Rectal smooth muscle tissue (tissue), 1 donor: Measurements from ENCODE around the gene RAB8B.

Experiments
- H3K27ac ChIP-seq: one replicate; pipeline ENCODE4 v1.7.0; 2013; ENCODE audit warnings: low read depth, low read length, inconsistent platforms
- H3K27me3 ChIP-seq: one replicate; pipeline ENCODE4 v1.7.0; 2013; ENCODE audit warnings: low read length; ENCODE audit not compliant: control insufficient read depth, insufficient read depth
- H3K36me3 ChIP-seq: one replicate; pipeline ENCODE4 v1.7.0; 2013; ENCODE audit warnings: low read length; ENCODE audit not compliant: control insufficient read depth, insufficient read depth
- H3K4me1 ChIP-seq: one replicate; pipeline ENCODE4 v1.7.0; 2013; ENCODE audit warnings: low read length; ENCODE audit not compliant: control insufficient read depth, insufficient read depth
- H3K4me3 ChIP-seq: one replicate; pipeline ENCODE4 v1.7.0; 2013; ENCODE audit warnings: low read length
- H3K9ac ChIP-seq: one replicate; pipeline ENCODE4 v1.7.0; 2013; ENCODE audit warnings: low read length

Gene RAB8B

DNA sequence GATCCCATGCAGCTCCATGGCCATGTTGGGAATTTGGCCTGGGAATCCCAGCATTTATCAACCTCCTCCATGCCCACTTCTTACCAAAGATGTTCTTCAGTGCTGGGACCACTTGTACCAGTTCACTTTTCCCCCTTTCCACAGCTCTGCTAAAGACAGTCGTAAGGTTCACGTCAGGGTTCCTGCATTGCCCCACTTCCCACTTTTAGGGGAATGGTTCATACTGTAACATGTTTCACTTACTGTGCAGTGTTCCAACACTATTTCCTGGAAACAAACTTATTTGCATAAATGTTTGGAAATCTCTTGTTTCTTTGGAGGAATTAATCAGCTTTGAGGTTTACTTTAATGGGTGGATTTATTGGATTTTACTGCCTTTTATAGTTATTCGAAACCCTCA, 105.0 kb downstream of the RAB8B start:
- Histone ChIP-seq H3K27me3 (no peaks in the 10 kb centered on the region), H3K4me3 (no peak overlapping the region), H3K36me3 (peaks cover 3% of the 10 kb centered on the region), H3K27ac (no peak overlapping the region), H3K4me1 (no peaks in the 10 kb centered on the region), H3K9ac (no peak overlapping the region)

DNA sequence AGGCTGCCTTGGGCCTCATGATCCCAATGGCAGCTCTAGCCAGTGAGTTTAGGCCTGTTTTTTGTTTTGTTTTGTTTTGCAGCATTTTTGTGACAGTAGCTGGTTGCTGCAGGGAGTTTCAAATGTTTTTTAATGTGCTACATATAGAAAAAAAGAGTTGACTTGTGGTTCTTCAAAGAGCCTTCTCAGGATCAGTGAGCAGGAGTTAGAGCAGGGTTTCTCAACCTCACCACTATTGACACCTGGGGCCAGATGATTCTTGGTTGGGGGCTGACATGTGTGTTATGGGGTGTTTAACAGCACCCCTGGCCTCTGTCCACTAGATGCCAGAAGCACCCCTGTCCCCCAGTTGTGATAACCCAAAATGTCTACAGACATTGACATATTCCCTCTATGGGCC, 105.9 kb downstream of the RAB8B start:
- H3K27me3 ChIP-seq = no peaks in the 10 kb centered on the region
- no peak overlapping the region for H3K4me3 ChIP-seq
- no peak overlapping the region for H3K9ac ChIP-seq
- no peak overlapping the region for H3K27ac ChIP-seq
- peaks cover 3% of the 10 kb centered on the region for H3K36me3 ChIP-seq
- no peaks in the 10 kb centered on the region for H3K4me1 ChIP-seq

DNA sequence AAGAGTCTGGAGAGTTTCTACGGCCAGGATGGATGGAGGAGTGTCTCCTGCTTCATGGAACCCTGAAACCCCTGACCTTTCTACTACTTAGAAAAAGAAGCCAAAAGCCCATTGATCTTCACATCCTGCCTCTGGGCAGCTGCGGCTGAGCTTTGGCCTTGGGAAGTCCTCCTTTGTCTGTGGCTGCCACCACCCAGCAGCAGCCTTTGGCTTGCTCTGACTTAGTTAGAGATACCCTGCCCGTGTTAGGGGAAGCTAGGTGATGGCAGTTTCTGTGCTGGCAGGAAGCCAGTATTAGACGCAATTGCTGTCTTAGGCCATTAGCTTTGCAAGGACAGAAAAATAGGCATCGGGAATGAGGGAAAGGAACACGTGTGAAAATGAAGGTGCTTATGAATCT, 106.8 kb downstream of the RAB8B start:
- H3K4me1 ChIP-seq = no peaks in the 10 kb centered on the region
- peaks cover 3% of the 10 kb centered on the region for H3K36me3 ChIP-seq
- no peaks in the 10 kb centered on the region for H3K27me3 ChIP-seq
- H3K4me3 ChIP-seq = no peak overlapping the region
- no peak overlapping the region for H3K9ac ChIP-seq
- H3K27ac ChIP-seq = no peak overlapping the region

DNA sequence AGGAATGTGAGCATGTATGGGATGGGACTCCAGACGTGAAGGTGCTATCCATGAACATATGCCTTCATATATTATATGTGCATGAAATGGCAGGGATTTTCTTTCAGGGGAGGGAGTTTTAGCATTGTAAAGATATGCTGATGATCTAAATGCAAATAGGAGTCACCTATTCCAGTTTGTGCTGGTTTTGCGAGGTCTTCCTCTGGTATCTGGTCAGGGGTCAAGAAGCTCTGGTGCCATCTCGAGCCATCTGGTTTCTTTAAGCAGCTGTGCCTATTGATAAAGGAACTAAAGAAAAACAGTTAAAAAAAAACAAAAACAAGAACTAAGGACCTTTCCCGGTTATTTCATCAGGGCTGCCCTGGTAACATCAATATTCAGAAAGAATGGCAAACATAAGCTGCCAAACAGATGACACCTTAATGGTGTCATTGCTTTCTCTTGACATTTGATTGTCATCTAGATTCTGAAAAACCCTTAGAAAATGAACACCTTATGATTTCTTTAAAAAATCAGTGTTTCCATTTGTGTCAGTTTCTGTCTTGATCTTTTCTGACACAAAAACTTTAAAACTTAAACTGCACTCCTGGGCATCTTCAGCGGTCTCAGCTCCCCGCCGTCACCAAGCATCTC, 110.7 kb downstream of the RAB8B start:
- peaks cover 12% of the 10 kb centered on the region for H3K36me3 ChIP-seq
- no peak overlapping the region for H3K27ac ChIP-seq
- no peak overlapping the region for H3K4me3 ChIP-seq
- no peak overlapping the region for H3K9ac ChIP-seq
- no peaks in the 10 kb centered on the region for H3K4me1 ChIP-seq
- H3K27me3 ChIP-seq = no peaks in the 10 kb centered on the region

DNA sequence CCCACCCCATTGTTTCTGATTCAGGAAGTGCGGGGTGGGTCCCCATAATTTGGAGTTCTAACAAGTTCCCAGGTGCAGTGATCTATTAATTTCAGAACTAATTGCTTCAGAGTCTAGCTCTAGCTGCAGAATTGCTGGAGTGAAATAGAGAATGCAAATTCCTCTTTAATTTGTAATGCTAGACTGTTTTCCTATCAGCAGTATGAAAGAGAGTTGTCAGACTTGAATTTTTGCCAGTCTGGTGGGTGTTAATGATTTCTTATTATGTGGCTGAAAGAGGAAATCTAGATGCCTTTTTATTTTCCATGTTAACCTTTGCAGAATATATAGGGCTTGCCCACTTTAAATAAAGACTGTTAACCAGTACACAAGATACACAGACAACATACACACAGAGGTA, 111.7 kb downstream of the RAB8B start:
- Histone ChIP-seq H3K9ac (no peak overlapping the region), H3K27ac (no peak overlapping the region), H3K4me3 (no peak overlapping the region), H3K27me3 (no peaks in the 10 kb centered on the region), H3K4me1 (no peaks in the 10 kb centered on the region), H3K36me3 (peaks cover 18% of the 10 kb centered on the region)

DNA sequence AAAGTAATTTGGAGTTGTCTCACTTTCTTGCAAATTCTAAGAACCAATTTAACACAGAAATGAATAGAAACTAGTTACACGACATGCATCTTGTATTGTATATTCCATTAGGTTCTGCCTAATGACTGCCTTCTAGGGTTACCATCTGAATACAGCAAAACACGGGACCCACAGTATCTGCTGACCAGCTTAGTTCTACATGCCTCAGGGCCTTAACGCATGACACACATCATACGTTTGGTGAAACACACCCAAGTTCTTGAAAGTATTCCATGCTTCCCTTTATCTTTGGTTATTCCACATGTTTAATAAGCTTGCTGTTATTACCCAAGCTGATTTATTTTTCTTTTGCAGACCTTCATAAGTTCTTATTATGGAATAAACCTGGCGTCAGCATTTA, 115.9 kb downstream of the RAB8B start:
- H3K36me3 ChIP-seq = peaks cover 22% of the 10 kb centered on the region

DNA sequence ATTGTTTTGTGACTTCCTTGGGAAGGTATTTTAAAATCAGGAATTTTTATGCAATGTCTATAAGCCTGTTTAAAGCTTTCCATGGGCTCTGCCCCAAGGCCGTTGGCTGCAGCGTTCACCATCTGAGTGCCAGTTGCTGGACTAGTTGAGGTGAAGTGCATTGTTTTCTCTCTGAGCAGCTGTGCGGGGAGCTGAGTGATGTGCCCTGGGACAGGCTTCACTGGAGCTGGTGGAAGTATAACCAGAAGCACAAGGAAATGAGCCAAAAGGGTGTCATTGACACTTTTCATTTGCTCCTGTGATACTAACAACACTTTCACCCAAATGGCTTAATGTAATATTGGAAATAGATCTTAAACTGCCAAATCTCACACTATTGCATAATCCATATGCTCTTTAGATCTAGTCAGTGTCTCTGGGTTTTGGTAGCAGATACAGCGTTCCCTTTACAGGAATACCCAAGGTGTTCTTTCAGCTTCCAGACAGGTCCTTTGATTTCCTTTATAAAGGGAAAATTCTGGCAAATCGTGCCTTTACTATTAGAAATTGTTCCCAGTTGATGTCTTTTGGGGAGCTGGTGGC, 117.2 kb downstream of the RAB8B start:
- peaks cover 22% of the 10 kb centered on the region for H3K36me3 ChIP-seq
- H3K4me3 ChIP-seq = no peak overlapping the region
- H3K27me3 ChIP-seq = no peaks in the 10 kb centered on the region
- no peak overlapping the region for H3K27ac ChIP-seq
- no peaks in the 10 kb centered on the region for H3K4me1 ChIP-seq
- H3K9ac ChIP-seq = no peak overlapping the region

More for the DNA sequence above, 115.9 kb downstream of the RAB8B start:
- H3K4me1 ChIP-seq = no peaks in the 10 kb centered on the region
- no peak overlapping the region for H3K27ac ChIP-seq
- no peak overlapping the region for H3K4me3 ChIP-seq
- no peaks in the 10 kb centered on the region for H3K27me3 ChIP-seq
- H3K9ac ChIP-seq = no peak overlapping the region

DNA sequence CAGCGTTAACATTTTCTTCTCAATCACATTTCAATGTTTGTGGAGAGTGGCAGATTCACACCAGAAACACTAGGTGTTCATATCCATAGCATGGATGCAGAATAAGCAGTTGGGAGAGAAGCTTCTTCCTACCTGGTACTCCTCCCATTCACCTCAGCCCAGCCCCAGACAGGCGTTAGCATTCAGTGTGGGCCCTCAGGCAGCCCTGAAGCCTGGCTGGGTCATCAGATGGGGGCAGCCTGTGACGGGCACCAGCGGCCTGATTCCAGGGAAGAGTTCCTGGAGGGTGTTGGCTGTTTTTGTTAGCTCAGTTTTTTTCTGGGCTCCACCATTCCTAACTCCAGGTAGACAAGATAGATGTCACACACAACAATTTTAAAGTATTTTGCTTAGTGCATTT, 119.1 kb downstream of the RAB8B start:
- Histone ChIP-seq H3K27me3 (no peaks in the 10 kb centered on the region), H3K36me3 (peaks cover 17% of the 10 kb centered on the region), H3K27ac (no peak overlapping the region), H3K4me3 (no peak overlapping the region), H3K4me1 (no peaks in the 10 kb centered on the region), H3K9ac (no peak overlapping the region)

DNA sequence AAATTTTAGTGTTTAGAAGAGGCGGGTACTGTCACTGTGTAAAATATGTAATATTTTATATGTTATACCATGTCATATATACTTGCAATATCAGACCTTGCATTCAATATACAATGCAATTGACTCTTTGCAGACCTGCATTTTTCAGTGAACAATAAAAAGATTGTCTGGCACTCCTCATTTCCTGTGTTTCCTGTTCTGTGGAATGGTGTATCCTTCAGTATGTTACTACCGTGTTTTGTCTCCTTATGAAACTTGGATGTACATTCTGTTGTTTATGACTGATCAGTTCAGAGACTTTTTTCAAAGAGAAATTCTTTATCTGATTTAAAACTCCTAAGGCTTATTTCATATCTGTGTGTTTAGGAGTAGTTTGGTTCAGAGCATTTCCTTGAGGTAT, 119.5 kb downstream of the RAB8B start:
- peaks cover 17% of the 10 kb centered on the region for H3K36me3 ChIP-seq
- no peak overlapping the region for H3K9ac ChIP-seq
- H3K4me1 ChIP-seq = no peaks in the 10 kb centered on the region
- H3K27ac ChIP-seq = no peak overlapping the region
- no peak overlapping the region for H3K4me3 ChIP-seq
- no peaks in the 10 kb centered on the region for H3K27me3 ChIP-seq

DNA sequence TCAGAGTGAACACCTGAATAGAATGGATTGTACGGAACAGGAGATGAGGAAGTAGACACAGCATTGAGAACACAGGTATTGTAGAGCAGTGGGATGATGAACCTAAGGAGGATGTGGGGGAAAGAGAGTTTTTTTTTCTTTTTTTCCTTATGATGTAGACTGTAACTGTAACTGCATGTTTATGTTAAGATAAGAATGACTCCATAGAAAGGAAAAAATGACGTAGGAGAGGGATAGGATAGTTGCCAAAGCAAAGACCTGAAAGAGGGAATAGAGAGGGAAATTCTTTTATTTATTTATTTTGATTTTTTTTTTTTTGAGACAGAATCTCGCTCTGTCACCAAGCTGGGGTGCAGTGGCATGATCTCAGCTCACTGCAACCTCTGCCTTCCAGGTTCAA, 121.2 kb downstream of the RAB8B start:
- H3K4me1 ChIP-seq = no peaks in the 10 kb centered on the region

DNA sequence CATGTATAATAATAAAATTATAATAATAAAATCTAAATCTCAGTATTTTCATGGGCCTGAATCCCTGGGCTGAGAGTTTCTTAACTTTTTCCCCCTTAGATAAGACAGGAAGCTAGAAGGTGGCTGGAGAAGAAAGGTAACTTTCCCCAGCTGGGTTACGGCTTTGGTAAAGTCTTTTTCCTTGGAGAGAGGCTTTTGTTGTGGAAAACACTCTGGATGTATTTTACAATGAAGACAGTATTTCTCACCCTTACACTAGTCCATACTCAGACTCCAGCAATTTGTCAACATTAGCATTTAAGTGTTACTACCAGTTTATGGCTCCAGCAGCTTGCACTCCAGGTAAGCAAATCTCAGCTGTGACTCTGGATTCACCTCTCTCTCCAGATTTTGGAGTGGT, 122.9 kb downstream of the RAB8B start:
- Histone ChIP-seq H3K4me1 (no peaks in the 10 kb centered on the region), H3K27ac (no peak overlapping the region), H3K27me3 (no peaks in the 10 kb centered on the region), H3K36me3 (no peaks in the 10 kb centered on the region), H3K9ac (no peak overlapping the region), H3K4me3 (no peak overlapping the region)

More for the DNA sequence above, 121.2 kb downstream of the RAB8B start:
- H3K27me3 ChIP-seq = no peaks in the 10 kb centered on the region
- no peak overlapping the region for H3K27ac ChIP-seq
- peaks cover 12% of the 10 kb centered on the region for H3K36me3 ChIP-seq
- no peak overlapping the region for H3K9ac ChIP-seq
- H3K4me3 ChIP-seq = no peak overlapping the region

DNA sequence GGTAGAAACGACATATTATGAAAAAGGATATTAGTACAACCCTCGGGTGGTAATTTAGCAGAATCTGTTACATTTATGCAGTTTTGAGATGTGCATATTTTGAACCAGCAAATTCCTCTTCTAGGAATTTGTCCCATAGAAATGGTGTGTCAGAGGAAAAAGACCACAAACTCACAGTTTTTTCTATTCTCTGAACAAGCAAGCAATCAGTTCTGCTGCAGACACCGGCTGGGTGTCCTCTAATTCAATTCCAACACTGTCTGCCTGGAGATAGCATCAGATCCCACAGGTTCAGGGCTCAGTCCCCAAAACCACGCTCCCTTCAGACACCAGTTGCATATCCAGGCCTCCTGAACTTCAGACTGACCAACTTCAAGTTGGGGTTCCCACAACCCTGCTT, 124.4 kb downstream of the RAB8B start:
- Histone ChIP-seq H3K9ac (no peak overlapping the region), H3K4me3 (no peak overlapping the region), H3K27me3 (no peaks in the 10 kb centered on the region), H3K4me1 (no peaks in the 10 kb centered on the region), H3K36me3 (no peaks in the 10 kb centered on the region), H3K27ac (no peak overlapping the region)

DNA sequence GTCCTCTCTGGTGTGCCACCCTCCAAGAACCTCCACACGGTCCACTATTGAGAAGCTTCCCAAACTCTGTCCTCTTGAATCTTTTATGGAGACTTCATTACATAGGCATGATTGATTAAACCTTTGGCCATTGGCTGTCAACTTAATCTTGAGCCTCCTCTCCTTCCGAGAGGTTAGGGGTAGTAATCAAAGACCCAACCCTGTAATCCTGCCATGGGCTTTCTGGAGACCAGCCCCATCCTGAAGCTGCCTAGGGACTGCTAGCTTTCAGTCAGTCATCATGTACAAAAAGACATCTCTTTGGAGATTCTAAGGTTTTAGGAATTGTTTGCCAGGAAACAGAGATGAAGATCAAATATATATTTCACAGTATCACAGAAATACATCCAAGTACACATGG, 125.0 kb downstream of the RAB8B start:
- no peak overlapping the region for H3K27ac ChIP-seq
- H3K9ac ChIP-seq = no peak overlapping the region
- H3K4me3 ChIP-seq = no peak overlapping the region
- H3K27me3 ChIP-seq = no peaks in the 10 kb centered on the region
- H3K4me1 ChIP-seq = no peaks in the 10 kb centered on the region
- no peaks in the 10 kb centered on the region for H3K36me3 ChIP-seq
